Karpas-422 (cell line): ENCODE results near the gene PCSK7. TPM values are rescaled to one million over a fixed set of nuclear protein-coding genes. Genes with fewer than 3 reads are reported as not detected.
A peak's percentile ranks its signal among the peaks of the same experiment; 100 is the strongest.
"Not testable (repeated sequence)": the region's sequence is repeated elsewhere in the genome, so short reads cannot be mapped to it uniquely, and the experiment has no call there.

Source experiments
- DNase-seq: peaks from one replicate; pipeline ENCODE4 v3.0.0-alpha.2; 2015
- H2AFZ ChIP-seq: fragments of 200-600 bp; sonication (generic); 2 replicates; pipeline ENCODE4 v1.6.1; 2014; ENCODE audit warnings: antibody characterized with exemption, low read length, mixed read lengths
- H3K27ac ChIP-seq: fragments of 200-600 bp; sonication (generic); 2 replicates; pipeline ENCODE4 v1.5.1; 2014; ENCODE audit warnings: mild to moderate bottlenecking, low read length, moderate library complexity
- H3K27me3 ChIP-seq: fragments of 200-600 bp; sonication (generic); 2 replicates; pipeline ENCODE4 v1.6.1; 2014; ENCODE audit warnings: low read length, mixed read lengths
- H3K36me3 ChIP-seq: fragments of 200-600 bp; sonication (generic); 2 replicates; pipeline ENCODE4 v1.6.1; 2014; ENCODE audit warnings: low read length, mixed read lengths; ENCODE audit not compliant: insufficient read depth
- H3K4me1 ChIP-seq: fragments of 200-600 bp; sonication (generic); 2 replicates; pipeline ENCODE4 v1.6.1; 2014; ENCODE audit warnings: mild to moderate bottlenecking, low read length, mixed read lengths
- H3K4me2 ChIP-seq: fragments of 200-600 bp; sonication (generic); 2 replicates; pipeline ENCODE4 v1.6.1; 2014; ENCODE audit warnings: low read length, low read depth, mild to moderate bottlenecking; ENCODE audit not compliant: poor library complexity, severe bottlenecking
- H3K4me3 ChIP-seq: fragments of 200-600 bp; sonication (generic); 2 replicates; pipeline ENCODE4 v1.5.1; 2014; ENCODE audit warnings: mild to moderate bottlenecking, antibody characterized with exemption, low read length, mixed read lengths
- H3K79me2 ChIP-seq: fragments of 200-600 bp; sonication (generic); 2 replicates; pipeline ENCODE4 v1.6.1; 2014; ENCODE audit warnings: mild to moderate bottlenecking, low read length, mixed read lengths
- H3K9ac ChIP-seq: fragments of 200-600 bp; sonication (generic); 2 replicates; pipeline ENCODE4 v1.6.0; 2014; ENCODE audit warnings: low read length
- H3K9me2 ChIP-seq: fragments of 200-600 bp; sonication (generic), shearing (Covaris generic); replicated peaks from 2 replicates; pipeline ENCODE4 v1.6.0; 2014; ENCODE audit warnings: mild to moderate bottlenecking, low read length, moderate library complexity; ENCODE audit not compliant: insufficient read depth
- H3K9me3 ChIP-seq: fragments of 300-700, 200-600 bp; sonication (generic); 2 replicates; pipeline ENCODE4 v1.6.1; 2014; ENCODE audit warnings: low read length, mixed read lengths
- H4K20me1 ChIP-seq: fragments of 200-600 bp; sonication (generic); 2 replicates; pipeline ENCODE4 v1.6.1; 2014; ENCODE audit warnings: mild to moderate bottlenecking, antibody characterized with exemption, low read length, low read depth; ENCODE audit not compliant: insufficient read depth
- total RNA-seq: library from RNA; depleted of rRNA; stranded (reverse); fragments of >200 nt; shearing (Covaris generic); gene quantifications from 2 replicates; pipeline ENCODE4 v1.2.3, GENCODE V29; 2014; ENCODE audit warnings: low replicate concordance; rRNA removed

Gene PCSK7, protein sequence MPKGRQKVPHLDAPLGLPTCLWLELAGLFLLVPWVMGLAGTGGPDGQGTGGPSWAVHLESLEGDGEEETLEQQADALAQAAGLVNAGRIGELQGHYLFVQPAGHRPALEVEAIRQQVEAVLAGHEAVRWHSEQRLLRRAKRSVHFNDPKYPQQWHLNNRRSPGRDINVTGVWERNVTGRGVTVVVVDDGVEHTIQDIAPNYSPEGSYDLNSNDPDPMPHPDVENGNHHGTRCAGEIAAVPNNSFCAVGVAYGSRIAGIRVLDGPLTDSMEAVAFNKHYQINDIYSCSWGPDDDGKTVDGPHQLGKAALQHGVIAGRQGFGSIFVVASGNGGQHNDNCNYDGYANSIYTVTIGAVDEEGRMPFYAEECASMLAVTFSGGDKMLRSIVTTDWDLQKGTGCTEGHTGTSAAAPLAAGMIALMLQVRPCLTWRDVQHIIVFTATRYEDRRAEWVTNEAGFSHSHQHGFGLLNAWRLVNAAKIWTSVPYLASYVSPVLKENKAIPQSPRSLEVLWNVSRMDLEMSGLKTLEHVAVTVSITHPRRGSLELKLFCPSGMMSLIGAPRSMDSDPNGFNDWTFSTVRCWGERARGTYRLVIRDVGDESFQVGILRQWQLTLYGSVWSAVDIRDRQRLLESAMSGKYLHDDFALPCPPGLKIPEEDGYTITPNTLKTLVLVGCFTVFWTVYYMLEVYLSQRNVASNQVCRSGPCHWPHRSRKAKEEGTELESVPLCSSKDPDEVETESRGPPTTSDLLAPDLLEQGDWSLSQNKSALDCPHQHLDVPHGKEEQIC
- 14.3 and 33.7 TPM in 2 replicates for total RNA-seq

DNA sequence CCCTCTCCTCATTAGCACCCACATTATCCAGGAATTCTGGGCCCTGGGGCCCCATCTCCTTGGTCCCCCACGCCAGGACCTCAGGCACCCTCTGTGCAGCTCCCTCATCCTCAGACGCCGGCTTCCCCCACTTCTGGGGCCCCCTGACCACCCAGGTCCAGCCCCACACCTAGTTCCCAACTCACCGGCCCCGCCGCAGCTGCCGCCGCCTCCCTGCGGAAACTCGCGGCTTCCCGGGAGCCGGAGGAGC is at the start of gene PCSK7:
Gene PCSK7, minus strand, starts transcription at position 232 of the 250 bp plus-strand sequence. CDS start 2,229 bp downstream, outside the sequence.
- Histone ChIP-seq H3K9ac (peak within 1 kb of the TSS; percentile 90), H3K4me3 (peak within 1 kb of the TSS; percentile 88), H2AFZ (peak within 1 kb of the TSS; percentile 94), H3K9me2 (no peaks in the 10 kb centered on the region), H3K4me1 (peaks cover 33% of the 10 kb centered on the region), H3K36me3 (no peaks in the 10 kb centered on the region), H3K79me2 (peaks cover 41% of the 10 kb centered on the region), H3K27ac (peak within 1 kb of the TSS; percentile 85), H3K4me2 (peak within 1 kb of the TSS; percentile 89), H3K9me3 (no peaks in the 10 kb centered on the region), H4K20me1 (no peaks in the 10 kb centered on the region), H3K27me3 (no peaks in the 10 kb centered on the region)
- DNase-seq, result no peak

DNA sequence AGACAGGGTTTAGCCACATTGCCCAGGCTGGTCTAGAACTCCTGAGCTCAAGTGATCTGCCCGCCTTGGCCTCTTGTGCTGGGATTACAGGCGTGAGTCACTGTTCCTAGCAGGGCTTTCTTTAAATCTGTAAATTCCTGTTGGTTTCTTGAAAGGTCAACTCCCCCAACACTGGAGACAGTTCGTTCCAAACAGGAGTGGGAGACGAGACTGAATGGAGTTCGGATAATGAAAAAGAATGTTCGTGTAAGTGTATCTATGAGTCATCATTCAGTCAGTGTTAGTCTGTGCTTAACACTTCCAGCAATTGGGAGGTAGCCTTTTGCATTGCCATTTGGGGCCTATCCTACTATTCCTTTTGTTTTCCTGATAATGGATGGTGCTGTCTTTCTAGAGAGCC is 49.3 kb upstream of the PCSK7 start:
- Histone ChIP-seq H3K79me2 (no peaks in the 10 kb centered on the region), H3K9me2 (no peaks in the 10 kb centered on the region), H3K9ac (no peak overlapping the region), H3K4me2 (no peak overlapping the region), H3K9me3 (no peaks in the 10 kb centered on the region), H2AFZ (no peak overlapping the region), H3K27me3 (no peaks in the 10 kb centered on the region), H3K4me1 (no peaks in the 10 kb centered on the region), H3K36me3 (no peaks in the 10 kb centered on the region), H3K4me3 (no peak overlapping the region), H4K20me1 (no peaks in the 10 kb centered on the region), H3K27ac (no peak overlapping the region)
- DNase-seq, result no peak

DNA sequence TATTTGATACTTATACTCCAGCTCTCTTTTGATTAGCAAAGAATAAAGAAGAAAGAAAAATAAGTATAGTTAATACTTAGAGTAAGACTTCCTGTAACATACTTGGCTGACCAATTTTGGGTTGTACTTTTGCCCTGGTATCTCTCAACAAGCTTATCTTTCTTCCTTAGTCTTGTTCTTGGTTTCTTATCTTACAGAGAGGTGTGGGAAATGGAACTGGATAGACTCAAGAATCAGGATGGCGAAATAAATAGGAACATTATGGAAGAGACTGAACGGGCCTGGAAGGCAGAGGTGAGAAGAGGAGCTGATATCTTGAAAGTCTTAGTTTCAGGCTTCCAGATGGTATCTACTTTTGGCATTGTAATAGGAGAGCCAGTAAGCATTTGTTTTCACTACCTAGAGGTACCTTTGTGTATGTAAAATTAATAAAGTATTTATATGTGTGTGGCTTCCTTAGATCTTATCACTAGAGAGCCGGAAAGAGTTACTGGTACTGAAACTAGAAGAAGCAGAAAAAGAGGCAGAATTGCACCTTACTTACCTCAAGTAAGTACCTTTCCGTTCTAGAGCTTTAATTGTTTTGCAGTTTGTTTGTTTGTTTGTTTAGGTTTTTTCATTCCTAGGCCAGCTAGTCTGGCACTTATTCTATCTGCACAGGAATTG is 48.0 kb upstream of the PCSK7 start:
- Histone ChIP-seq H3K9me2 (no peaks in the 10 kb centered on the region), H3K36me3 (no peaks in the 10 kb centered on the region), H3K9ac (no peak overlapping the region), H3K79me2 (no peaks in the 10 kb centered on the region), H3K4me3 (no peak overlapping the region), H2AFZ (no peak overlapping the region), H3K27me3 (no peaks in the 10 kb centered on the region), H3K27ac (no peak overlapping the region), H3K9me3 (no peaks in the 10 kb centered on the region), H3K4me2 (no peak overlapping the region), H3K4me1 (no peaks in the 10 kb centered on the region), H4K20me1 (no peaks in the 10 kb centered on the region)
- DNase-seq, result no peak

DNA sequence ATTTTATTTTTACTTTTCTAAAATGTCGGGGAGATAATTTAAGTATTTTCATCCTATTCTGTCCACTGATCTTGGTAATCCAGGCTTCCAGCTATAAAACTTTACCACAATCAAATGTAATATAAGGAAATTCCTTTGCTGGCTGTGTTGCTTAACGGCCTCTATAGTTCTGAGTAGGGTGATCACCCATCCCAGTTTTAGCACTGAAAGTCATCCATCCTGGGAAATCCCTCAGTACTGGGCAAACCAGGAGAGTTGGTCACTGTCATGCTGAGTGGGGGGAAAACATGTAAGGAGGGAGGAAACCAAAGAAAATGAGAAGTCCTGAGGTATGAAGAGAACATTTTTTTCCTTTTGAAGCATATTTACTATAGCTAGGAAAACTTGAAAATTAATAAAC is 46.5 kb upstream of the PCSK7 start:
- no peak overlapping the region for H3K4me2 ChIP-seq
- no peaks in the 10 kb centered on the region for H3K9me3 ChIP-seq
- H3K79me2 ChIP-seq, result no peaks in the 10 kb centered on the region
- no peaks in the 10 kb centered on the region for H3K9me2 ChIP-seq
- no peak overlapping the region for H3K27ac ChIP-seq
- H3K4me1 ChIP-seq, result no peaks in the 10 kb centered on the region
- DNase-seq, result no peak
- no peak overlapping the region for H3K4me3 ChIP-seq
- no peaks in the 10 kb centered on the region for H4K20me1 ChIP-seq
- no peaks in the 10 kb centered on the region for H3K36me3 ChIP-seq
- H2AFZ ChIP-seq, result no peak overlapping the region
- H3K27me3 ChIP-seq, result no peaks in the 10 kb centered on the region
- no peak overlapping the region for H3K9ac ChIP-seq

DNA sequence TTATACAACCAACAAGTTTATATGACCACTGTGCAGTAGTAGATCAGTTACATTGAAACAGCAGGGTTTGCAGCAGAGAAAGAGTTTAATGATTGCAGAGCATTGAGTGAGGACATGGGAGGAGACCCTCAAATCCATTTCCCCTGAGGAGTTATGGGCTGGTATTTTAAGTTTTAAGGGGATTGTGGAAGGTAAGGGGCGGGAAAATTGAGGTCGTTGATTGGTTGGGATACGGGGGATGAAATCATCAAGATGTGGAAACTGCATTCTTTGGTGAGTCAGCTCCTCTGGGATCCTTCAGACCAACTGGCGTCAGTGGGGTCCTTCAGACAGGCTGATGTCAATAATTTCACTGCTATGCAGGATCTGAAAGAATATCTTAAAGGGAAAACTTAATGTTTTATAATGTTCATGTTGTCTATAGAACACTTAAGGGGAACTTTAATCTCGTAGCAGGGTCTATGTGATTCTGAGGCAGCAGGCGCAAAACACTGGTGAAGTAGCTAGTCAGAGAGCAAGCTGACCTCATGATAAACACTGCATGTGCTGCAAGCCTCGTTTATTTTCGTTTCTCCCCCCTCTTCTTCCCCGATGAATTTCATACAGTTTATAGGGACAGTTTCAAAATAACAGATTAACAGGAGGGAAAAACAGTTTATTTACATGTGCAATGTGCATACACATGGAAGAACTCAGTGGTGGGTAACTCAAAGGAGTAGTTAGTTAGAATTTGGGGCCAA is 41.8 kb upstream of the PCSK7 start:
- Histone ChIP-seq H3K27me3 (no peaks in the 10 kb centered on the region), H3K36me3 (no peaks in the 10 kb centered on the region), H3K4me3 (no peak overlapping the region), H3K79me2 (no peaks in the 10 kb centered on the region), H2AFZ (no peak overlapping the region), H3K27ac (no peak overlapping the region), H4K20me1 (no peaks in the 10 kb centered on the region), H3K9ac (no peak overlapping the region), H3K9me2 (no peaks in the 10 kb centered on the region), H3K4me1 (no peaks in the 10 kb centered on the region), H3K4me2 (no peak overlapping the region), H3K9me3 (no peaks in the 10 kb centered on the region)
- no peak for DNase-seq

- H3K9me3 ChIP-seq, H3K36me3 ChIP-seq, H3K27ac ChIP-seq, H3K9me2 ChIP-seq, H3K27me3 ChIP-seq, DNase-seq, H3K79me2 ChIP-seq, H3K4me2 ChIP-seq, H3K4me3 ChIP-seq, H2AFZ ChIP-seq, H3K9ac ChIP-seq, H3K4me1 ChIP-seq, H4K20me1 ChIP-seq: not testable (repeated sequence)
Measured at GRCh38 chr11:117272175-117272574, 40.3 kb upstream of the PCSK7 start.

DNA sequence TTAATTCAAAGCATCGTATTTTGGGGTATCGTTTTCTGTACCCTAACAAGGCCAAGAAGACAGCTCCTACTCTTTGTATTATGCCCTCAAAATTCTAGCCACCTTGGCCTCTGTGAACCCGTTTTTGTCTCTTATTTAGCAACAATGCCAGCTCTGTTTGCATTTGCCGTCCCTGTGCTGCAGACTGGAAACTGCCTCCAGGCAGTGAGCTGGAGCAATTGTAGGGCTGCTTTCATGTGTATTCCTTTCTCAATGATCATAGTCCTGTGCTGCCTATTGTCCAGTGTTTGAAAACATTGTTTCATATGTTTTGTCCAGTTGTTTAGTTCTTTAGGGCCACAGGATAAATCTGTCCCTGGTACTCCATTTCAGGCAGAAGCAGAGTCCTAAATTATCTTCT is 39.3 kb upstream of the PCSK7 start:
- Histone ChIP-seq H3K4me1 (no peaks in the 10 kb centered on the region), H2AFZ (no peak overlapping the region), H4K20me1 (no peaks in the 10 kb centered on the region), H3K36me3 (no peaks in the 10 kb centered on the region), H3K27me3 (no peaks in the 10 kb centered on the region), H3K9me3 (no peaks in the 10 kb centered on the region), H3K4me3 (no peak overlapping the region), H3K79me2 (no peaks in the 10 kb centered on the region), H3K9ac (no peak overlapping the region), H3K4me2 (no peak overlapping the region), H3K27ac (no peak overlapping the region), H3K9me2 (no peaks in the 10 kb centered on the region)
- no peak for DNase-seq

DNA sequence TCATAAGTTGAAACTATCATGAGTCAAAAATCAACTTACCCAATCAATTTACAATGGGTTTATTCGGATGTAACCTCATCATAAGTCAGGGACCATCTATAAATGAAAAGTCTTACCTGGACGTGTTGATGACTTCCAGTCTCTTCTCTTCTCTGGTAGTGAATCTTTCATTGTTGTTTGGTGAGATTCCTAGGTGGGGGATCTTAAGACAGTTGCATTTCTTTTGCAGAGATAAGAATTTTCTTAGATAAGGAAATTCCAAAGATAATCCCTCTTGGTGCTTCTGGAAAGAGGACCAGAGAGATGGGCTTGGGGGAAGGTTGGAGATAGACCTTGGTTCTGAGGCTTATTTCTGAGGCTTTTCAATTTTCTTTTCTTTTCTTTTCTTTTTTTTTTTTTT is 38.0 kb upstream of the PCSK7 start:
- Histone ChIP-seq H3K27me3 (no peaks in the 10 kb centered on the region), H3K4me3 (no peak overlapping the region), H2AFZ (no peak overlapping the region), H3K36me3 (no peaks in the 10 kb centered on the region), H3K9me3 (no peaks in the 10 kb centered on the region), H3K4me2 (no peak overlapping the region), H3K9ac (no peak overlapping the region), H3K79me2 (no peaks in the 10 kb centered on the region), H4K20me1 (no peaks in the 10 kb centered on the region), H3K4me1 (no peaks in the 10 kb centered on the region), H3K9me2 (no peaks in the 10 kb centered on the region), H3K27ac (no peak overlapping the region)
- DNase-seq, result no peak
